ENCODE results near the gene IRF4.

IRF4 gene

DNA sequence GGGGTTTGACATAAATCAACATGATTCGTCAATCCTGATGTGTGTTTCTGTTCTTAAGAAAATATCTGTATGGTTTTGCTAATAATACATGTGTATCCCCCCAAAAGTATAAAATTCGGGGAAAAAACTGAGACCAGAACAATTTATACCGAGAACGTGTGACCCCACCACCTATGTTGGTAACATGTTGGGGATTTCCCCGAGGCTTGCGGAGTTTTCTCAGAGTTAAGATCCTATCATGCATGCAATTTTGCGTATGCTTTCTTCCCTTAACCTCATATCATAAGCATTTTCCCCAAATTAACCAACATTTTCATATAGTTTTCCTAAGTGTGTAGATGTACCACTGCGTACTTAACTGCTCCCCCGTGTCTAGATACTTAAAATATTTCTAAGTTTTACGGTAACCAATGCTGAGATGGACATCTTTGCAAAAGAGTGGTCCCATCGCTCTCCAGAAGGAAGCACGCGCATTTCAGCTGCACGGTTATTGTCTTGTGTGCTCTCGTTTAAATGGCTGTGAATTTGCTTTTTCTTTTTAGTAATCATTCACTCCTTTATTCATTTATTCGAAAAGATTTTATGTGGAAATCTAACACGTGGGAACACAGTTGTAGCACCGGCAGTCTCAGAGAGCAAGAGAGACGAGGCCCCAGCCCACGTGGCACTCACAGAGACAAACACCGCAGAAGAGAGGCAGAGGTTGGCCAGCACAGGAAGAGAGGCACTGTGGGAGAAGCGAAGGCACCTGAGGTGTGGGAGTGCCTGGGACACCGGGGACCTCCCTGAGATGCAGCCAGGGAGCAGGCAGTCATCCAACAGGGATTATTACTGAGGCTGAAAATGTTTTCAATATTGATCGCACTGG lies 13.2 kb upstream of the IRF4 start:
- no peak for DNase-seq
- no peak for TF ChIP-seq GATA1 (IDR thresholded peaks at IDR 0.05; ENCODE audit: low read depth, low read length)
- TF ChIP-seq POLR2A (IDR thresholded peaks at IDR 0.05; ENCODE audit: low read length) = no peak

DNA sequence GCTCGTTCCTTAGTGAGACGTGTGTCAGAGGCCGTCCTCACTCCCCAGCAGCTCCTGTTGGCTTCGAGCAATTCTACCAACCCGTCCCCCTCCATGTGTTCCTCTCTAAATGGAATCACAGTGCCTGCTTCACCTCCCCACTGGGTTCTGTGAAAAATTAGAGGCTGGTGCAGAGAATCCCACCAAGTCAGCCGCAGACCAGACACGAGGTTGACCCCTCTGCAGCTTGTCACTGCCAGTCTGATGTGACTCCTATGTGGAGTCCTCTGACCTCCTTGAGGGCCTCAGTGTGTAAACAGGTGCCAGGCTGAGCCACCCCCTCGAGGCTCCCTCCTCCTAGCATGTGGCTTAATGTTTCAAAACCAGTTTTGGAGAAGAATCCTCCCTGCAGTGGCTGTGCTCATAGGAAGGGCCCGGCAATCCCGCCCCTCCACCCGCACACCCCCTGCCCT lies 12.6 kb upstream of the IRF4 start:
- no peak for DNase-seq
- no peak for TF ChIP-seq POLR2A (IDR thresholded peaks at IDR 0.05; ENCODE audit: low read length)
- TF ChIP-seq GATA1 (IDR thresholded peaks at IDR 0.05; ENCODE audit: low read depth, low read length) = no peak

DNA sequence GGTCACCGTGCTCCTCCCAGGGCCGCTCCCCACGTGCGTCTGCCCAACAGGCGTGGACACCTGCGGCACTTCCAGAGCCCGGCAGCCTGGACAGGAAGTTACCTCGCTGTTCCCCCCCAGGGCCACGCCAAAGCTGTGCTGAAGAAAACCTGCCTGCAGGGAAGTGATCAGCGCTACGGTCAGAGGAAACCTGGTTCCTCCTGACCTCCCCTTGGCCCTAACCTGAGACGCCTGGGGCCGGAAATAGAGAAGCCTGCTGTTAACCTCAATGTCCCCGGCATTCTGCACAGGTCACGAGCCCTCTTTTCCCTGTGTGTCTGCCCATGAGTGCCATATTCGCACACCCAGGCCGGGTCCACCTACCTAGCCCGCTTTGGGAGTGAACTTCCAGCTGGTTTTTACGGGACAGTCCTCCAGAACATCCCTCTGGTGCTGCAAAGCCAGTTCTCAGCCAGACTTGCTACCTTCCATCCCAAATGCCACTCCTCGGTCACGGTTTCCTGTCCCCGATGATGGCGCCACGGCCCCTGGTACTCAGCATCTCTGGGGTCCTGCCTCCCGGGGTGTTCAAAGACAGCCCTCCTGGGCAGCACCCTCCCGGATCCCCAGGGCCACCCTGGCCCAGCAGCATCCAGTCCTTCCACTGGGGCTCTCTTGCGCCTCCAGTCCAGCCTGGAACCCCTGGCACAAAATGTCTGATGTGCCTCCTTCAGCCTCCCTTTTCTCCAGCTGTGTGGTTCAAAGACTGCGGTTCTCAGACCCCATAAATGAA lies 12.0 kb upstream of the IRF4 start:
- no peak for DNase-seq
- TF ChIP-seq POLR2A (IDR thresholded peaks at IDR 0.05; ENCODE audit: low read length) = no peak
- no peak for TF ChIP-seq GATA1 (IDR thresholded peaks at IDR 0.05; ENCODE audit: low read depth, low read length)

DNA sequence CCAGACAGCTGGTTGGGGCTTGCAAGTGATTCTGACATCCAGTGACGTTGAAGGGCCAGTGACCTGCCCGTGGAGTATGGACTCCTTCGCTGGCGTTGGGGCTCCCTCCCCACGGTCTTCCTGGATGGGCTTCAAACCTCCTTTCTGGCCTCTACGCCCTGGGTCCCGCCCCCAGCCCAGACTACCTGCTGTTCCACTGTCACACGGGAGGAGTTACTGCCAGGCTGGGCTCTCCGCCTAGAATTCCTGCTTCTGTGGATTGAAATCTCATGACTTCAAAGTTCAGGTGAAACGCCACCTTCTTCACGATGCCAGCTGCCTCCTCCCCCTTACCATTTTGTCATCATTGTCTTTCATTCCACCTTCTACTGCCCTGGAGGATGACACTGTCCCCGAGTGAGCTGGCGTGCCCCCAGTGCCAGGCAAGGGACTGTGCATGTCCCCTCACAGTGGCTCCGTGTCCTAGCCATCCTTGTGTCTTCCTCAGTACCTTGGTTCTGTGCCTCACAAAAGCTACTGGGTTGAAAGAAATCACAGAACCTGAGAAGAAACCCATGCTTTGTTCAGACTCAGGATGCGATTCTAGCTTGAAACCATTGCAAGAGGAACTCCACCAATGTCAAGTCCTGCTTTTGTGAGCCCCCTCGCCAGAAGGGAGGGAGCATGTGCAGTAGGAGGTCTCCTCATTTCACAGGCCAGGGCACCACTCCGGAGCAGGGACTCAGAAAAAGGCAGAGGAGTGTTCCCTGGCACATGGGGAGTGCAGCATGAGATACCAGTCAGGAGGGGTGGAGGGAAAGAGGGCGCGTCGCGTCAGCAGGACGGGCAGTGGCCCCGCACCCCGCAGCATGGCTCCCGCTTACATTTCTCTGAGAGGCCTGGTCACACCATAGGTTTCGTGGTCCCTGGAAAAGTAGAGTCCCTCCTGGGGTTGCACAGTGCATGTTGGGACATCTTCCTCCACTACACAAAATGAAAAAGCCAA lies 11.0 kb upstream of the IRF4 start:
- DNase-seq = no peak
- no peak for TF ChIP-seq GATA1 (IDR thresholded peaks at IDR 0.05; ENCODE audit: low read depth, low read length)
- TF ChIP-seq POLR2A (IDR thresholded peaks at IDR 0.05; ENCODE audit: low read length) = no peak

DNA sequence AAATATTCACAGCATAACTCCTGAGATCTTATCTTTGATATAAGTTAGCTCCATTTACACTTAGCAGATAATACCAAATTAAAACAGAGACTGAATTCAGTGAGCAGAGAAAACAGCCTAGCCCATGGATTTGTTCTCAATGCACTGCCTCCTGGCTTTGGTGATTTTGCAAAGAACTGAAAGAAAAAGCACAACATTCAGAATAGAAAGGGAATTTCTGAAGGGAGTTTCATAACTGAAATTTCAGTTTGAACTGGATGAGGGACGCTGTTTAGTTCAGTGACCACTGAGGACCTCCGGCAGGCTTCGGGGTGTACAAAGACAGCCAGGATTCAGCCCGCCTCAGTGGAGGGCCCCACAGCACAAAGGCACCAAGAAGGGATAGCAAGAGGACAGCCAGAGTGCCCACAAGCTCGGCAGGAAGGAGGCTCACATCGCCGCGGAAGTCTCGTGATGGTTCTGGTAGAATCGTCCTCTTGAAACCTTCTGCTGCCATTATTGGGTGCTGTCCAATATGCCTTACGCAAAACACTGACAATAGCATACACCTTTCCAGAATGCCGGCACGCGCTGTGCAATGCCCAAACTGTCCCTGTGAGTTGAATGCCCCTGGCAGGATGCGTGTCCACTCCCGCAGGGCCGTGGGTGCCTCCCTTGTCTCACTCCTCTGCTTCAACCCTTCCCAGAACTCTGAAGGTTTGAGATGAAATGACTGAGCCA lies 9.7 kb upstream of the IRF4 start:
- no peak for DNase-seq
- TF ChIP-seq POLR2A (IDR thresholded peaks at IDR 0.05; ENCODE audit: low read length) = no peak
- no peak for TF ChIP-seq GATA1 (IDR thresholded peaks at IDR 0.05; ENCODE audit: low read depth, low read length)

DNA sequence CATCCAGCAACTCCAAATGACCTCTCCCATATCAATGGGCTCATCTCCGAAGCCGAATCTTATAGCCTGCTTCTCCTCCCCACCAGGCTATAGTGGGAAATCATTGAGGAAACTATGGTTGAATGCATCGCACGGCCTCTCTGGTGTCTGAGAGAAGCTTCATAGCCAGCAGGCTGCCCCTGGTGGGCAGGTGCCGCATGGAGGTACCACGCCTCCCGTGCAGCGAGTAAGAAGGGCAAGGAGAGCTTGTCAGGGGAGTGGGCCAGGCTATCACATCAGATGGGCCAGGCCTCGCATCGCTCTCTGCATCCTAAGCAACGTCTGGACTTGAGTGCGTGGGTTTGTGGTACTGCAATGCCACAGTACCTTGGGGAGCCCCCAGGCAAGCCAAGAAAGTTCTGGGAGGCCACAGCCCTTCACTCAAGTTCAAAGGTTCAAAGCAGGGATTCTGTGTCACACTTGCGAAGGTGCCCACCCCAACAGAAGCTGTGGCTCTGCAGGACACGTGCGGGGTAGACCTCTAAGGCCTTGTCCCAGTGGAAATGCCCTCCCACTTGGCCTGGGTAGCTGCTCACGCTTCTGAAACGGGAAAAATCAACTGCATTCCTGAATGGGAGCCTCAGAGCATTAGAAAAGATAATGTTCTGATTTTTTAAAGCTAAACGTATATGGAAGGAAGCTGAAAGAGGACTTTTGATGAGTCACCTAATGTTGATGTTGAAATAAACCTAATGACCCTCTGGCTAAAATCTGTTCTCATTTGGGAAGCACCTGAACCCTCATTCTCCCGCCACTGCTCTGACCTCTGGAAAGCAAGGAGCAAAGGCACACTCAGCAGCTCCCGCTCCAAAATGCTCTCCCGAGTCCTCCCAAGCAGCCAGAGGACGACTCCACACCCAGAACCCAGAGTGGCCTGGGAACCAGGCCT lies 8.4 kb upstream of the IRF4 start:
- DNase-seq = no peak
- TF ChIP-seq GATA1 (IDR thresholded peaks at IDR 0.05; ENCODE audit: low read depth, low read length) (no peak), POLR2A (IDR thresholded peaks at IDR 0.05; ENCODE audit: low read length) (no peak)

DNA sequence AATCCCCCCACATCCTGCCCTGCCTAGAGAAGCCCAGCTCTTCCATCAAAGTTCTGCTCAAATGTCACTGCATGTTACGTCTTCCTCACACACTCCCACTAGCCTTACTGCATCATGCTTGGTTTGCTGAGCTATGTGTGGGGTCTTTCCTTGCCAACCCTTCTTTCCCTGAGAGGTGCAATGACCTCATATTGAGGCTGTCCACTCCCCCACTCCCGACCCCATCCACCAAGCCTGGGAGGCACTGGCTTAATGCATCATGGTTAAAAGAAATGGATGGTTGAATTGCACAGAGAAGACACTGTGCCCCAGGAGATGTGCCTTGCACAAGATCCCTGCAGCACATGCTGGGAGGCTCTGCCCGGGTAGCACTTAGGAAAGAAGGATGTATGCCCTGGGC lies 7.7 kb upstream of the IRF4 start:
- TF ChIP-seq GATA1 (IDR thresholded peaks at IDR 0.05; ENCODE audit: low read depth, low read length) (no peak), POLR2A (IDR thresholded peaks at IDR 0.05; ENCODE audit: low read length) (no peak)
- DNase-seq = no peak

DNA sequence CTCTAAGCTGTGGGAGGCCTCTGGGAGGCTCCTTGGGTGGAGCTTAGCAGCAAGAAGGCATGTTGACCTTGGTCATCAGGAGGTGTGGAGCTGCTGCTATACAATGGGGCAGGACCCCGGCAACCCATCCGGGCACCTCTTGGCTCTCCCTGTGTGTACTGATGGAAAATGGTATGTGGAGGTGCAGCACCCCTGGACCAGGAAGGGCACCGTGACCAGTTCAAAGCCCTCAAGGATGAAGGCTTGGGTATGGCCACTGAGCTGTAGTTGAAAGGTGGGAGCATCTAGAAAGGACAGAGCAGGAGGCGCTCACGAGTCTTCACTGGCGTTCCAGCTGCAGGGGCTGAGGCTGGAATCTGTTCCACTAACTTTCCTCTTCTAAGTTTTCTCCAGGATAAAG lies 6.7 kb upstream of the IRF4 start:
- no peak for DNase-seq
- TF ChIP-seq GATA1 (IDR thresholded peaks at IDR 0.05; ENCODE audit: low read depth, low read length) (no peak), POLR2A (IDR thresholded peaks at IDR 0.05; ENCODE audit: low read length) (no peak)

DNA sequence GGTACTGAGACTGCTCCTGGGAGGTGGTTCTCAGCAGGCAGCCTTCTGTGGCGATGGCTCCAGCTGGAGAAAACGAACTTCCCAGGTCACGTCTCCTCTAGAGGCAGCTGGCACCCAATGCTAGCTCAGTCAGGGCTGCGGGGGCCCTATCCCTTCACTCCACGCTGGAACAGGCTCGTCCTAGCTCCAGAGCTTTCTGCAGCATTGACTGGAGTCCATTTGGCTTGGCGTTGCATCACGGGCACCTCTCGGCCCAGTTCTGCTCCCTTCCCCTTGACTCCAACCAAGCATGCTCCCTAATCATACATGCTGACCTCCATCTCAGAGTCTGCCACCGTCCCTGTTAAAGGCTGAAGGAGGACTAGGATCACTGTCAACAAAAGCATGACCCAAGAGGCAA lies 5.9 kb upstream of the IRF4 start:
- no peak for DNase-seq
- no peak for TF ChIP-seq POLR2A (IDR thresholded peaks at IDR 0.05; ENCODE audit: low read length)
- no peak for TF ChIP-seq GATA1 (IDR thresholded peaks at IDR 0.05; ENCODE audit: low read depth, low read length)

DNA sequence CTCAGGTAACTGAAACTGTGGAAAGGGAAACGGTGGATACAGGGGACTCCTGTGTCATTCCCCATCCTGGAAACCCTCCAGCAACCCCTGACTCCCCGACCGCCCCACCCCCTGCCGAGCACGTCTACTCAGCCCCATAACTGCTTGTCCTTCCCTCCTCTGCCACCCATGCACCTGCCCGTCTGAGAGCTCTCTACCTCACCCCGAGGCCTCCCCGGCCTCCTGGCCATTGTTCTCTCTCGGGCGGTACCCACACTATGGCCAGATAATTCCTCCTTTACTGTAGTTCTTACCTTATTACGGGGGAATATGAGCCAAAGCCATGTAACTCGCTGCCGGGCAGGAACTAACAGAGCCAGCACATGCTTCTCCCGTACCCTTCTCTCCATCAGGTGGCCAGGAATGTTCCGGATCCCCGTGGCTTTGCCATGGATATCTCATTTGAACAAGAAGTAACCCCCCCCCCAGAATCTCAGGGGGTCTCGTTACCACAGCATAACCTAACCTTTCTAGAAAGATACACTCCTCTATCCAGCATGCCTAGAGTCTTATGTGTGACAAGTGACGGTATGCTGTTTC lies 4.8 kb upstream of the IRF4 start:
- TF ChIP-seq POLR2A (IDR thresholded peaks at IDR 0.05; ENCODE audit: low read length) (no peak), GATA1 (IDR thresholded peaks at IDR 0.05; ENCODE audit: low read depth, low read length) (no peak)
- DNase-seq = no peak

DNA sequence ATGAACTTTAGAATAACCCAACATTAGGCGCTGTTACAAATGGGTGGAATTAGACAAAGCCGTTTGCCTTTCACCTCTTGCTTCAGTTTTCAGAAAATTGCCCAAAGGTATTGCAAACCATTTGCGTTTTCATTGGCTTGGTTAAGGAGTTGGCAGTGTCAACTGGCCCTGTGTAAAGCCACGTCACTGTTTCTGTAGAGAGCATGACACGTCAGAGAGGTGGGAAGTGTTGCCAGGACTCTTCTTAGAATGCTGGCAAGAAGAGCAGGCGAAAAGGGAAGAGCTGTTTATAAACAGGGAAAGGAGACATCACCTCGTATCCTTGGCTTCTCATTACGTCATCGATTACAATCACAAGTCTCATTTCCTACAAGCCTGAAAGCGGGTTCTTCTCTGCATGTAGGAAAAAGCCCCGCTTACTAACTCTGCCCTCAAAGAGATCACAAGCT lies 4.2 kb upstream of the IRF4 start:
- DNase-seq = no peak
- TF ChIP-seq GATA1 (IDR thresholded peaks at IDR 0.05; ENCODE audit: low read depth, low read length) (no peak), POLR2A (IDR thresholded peaks at IDR 0.05; ENCODE audit: low read length) (no peak)
